Breast epithelium (tissue), 3 donors: Measurements from ENCODE around the gene NODAL.

Source experiments
- CTCF ChIP-seq, 3 donors: fragments of 450-650 bp; IDR thresholded peaks; one replicate each; pipeline ENCODE4 v1.5.1; 2016 to 2017; ENCODE audit warnings: antibody characterized with exemption in 3 of 3, mild to moderate bottlenecking in 3 of 3, moderate library complexity in 3 of 3
- POLR2A ChIP-seq: fragments of 450-650 bp; IDR thresholded peaks from one replicate; pipeline ENCODE4 v1.6.1; 2016; ENCODE audit warnings: antibody characterized with exemption, mild to moderate bottlenecking, moderate library complexity
- POLR2AphosphoS5 ChIP-seq, 3 donors: sonication (generic); formaldehyde crosslinking; IDR thresholded peaks; one replicate each; pipeline ENCODE4 v1.6.1; 2017; ENCODE audit warnings: antibody characterized with exemption in 3 of 3

GRCh38 chr10:70430493-70431445 lies 10.7 kb downstream of the NODAL start:
- TF ChIP-seq POLR2AphosphoS5 (IDR thresholded peaks at IDR 0.05), result peak in 2 of 3 donors; percentile 50 to 79
- no peak for TF ChIP-seq CTCF (IDR thresholded peaks at IDR 0.05)
- no peak for TF ChIP-seq POLR2A
